GM10266 (cell line): ENCODE results near the gene ARHGAP26.

Experiments used
- DNase-seq: peaks from one replicate; pipeline ENCODE4 v3.0.0; 2012; ENCODE audit errors: extremely low spot score
- TF ChIP-seq, protein P1 (sequence below): IDR thresholded peaks from 2 replicates; pipeline ENCODE4 v1.5.1; 2012; ENCODE audit warnings: mild to moderate bottlenecking, low read depth; ENCODE audit not compliant: control insufficient read depth, insufficient read depth; ENCODE audit errors: missing control alignments

Gene ARHGAP26

DNA sequence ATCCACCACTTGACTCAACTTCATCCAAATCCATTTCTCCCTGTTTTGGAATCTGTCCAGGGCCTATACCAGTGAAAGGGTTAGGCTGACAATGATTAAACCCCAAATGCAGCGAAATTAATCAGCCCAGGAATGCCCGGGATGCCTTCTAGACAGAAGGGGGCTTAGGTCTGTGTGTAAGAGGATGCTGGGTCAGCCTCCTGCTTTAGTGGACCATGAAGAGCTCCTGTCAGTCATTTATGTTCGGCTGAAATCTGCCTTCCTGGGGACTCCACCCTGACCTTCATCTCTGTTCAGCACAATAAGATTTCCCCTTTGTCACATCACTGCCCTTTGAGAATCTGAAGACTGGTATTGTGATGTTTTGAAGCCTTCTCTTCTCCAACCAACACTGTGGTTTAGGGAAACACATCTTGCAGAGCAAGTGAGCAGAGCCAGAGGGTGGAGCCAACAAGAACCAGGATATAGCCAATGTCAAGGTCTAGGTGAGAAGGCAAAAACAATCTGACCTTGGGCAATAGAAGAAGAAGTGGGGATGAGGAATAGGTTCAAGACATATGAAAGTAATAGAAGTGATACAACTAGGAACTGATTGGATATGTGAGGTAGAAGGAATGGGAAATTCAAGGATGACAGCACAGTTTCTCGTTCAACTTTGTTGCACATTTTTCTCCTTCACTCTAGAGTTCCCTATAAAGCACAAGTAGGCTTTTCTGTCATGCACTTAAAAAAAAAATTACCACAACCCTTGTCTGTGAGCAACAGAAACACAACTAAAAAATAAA, 234.4 kb downstream of the ARHGAP26 start:
- peak; percentile 38 for DNase-seq
- TF ChIP-seq, protein P1, sequence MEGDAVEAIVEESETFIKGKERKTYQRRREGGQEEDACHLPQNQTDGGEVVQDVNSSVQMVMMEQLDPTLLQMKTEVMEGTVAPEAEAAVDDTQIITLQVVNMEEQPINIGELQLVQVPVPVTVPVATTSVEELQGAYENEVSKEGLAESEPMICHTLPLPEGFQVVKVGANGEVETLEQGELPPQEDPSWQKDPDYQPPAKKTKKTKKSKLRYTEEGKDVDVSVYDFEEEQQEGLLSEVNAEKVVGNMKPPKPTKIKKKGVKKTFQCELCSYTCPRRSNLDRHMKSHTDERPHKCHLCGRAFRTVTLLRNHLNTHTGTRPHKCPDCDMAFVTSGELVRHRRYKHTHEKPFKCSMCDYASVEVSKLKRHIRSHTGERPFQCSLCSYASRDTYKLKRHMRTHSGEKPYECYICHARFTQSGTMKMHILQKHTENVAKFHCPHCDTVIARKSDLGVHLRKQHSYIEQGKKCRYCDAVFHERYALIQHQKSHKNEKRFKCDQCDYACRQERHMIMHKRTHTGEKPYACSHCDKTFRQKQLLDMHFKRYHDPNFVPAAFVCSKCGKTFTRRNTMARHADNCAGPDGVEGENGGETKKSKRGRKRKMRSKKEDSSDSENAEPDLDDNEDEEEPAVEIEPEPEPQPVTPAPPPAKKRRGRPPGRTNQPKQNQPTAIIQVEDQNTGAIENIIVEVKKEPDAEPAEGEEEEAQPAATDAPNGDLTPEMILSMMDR: no peak

DNA sequence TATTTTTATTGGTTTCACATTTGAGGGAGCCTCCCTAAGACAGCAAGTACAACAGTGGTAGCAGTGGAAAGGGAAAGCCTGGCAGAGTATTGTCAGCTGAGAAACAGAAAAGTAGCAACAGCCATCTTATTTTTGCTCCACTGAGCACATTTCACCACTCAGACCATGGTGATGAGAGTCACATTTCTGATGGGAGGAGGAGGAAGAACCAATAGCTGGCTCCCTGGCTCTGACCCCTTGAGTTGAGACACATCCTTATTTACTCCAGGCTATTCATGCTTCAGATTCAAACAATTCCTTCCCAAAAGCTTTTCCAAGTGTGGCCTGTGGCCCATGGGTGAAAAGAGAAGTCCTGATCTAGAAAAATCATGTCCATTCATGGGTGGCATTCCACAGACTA, 236.3 kb downstream of the ARHGAP26 start:
- TF ChIP-seq, protein P1: no peak
- no peak for DNase-seq

DNA sequence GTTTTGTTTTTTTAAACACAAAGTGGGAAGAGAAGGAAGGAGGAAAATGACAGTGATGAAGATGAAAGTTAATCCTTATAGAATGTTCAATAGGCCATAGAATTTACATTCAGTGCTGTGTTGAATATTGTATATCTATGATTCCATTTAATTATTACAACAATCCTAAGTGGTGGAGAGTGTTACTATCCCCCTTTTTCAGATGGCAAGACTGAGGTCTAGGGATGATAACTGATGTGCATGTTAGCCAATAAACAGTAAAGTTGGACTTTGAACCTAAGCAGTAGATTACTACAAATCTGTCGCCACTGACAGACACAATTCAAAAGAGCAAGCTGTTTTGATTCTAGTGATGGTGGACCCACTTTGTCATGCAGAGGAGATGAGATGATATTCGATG, 237.9 kb downstream of the ARHGAP26 start:
- no peak for DNase-seq

DNA sequence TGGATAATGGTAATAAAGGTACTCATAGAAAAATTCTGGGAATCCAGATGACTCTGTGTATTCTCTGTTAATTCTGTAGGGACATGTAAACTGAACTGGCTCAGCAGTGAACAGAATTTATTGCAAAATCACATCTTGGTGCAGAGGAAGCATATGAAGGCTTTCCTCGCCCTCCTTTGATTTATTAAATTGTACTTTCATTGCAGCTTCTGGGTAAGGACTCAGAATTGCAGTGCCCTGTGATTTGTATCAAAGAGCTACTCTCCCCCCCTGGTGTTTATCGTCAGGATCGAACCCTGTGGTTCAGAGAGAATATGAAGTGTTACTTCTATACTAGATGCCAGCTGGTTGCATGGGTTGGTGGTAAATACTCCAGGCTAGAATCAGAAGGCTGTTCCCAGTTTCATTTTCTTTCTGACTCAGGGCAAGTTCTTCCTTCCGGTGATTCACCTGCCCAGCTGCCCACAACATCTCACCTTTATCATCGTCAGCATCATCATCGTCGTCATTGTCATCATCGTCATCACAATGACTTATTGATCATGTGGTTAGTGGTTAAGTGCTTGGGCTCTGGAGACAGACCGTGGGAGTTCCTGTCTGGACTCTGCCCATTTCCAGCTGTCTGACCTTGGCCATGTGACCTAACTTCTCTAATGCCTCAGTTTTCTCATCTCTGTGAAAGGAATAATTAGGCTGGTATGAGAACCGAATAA, 238.8 kb downstream of the ARHGAP26 start:
- DNase-seq: peak; percentile 36
- TF ChIP-seq, protein P1: no peak

More for the DNA sequence above, 237.9 kb downstream of the ARHGAP26 start:
- TF ChIP-seq, protein P1: no peak

DNA sequence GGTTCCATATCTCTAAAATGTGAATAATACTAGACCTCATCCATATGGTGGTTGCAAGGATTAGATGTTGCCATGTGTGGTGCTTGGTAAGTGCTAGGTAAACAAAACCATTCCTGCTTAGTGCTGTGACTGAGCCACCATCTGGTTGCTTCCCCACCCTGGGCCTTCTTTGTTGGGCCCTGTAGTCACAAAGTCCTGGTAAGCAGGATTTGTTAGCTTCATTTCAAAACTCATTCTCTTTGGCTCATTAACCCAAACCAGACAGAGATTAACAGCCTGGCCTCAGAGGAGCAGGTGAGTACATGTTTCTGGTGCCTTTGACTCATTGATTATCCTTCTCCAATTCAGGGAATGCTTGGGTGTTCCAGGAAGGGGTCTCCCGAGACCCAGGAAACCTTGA, 240.2 kb downstream of the ARHGAP26 start:
- TF ChIP-seq, protein P1: no peak
- no peak for DNase-seq

DNA sequence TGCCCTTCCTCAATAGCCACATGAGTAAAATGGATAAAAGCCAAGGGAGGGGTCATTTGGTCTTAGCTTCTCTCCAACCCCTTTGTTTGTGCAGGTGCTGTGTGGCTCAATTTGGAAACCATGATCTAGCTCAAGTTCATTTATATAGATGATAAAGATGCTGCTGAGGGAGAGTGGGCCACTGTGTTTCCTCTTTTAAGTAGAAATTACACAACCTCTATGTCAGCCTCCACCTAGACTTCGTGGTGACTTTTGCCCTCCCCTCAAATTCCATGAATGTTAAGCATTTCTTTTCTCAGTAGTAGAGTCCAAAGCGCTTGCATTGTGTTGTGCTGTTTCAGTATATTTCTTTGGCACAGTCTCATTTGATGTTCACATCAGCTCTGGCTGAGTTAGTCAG, 241.4 kb downstream of the ARHGAP26 start:
- DNase-seq: no peak
- TF ChIP-seq, protein P1: no peak

DNA sequence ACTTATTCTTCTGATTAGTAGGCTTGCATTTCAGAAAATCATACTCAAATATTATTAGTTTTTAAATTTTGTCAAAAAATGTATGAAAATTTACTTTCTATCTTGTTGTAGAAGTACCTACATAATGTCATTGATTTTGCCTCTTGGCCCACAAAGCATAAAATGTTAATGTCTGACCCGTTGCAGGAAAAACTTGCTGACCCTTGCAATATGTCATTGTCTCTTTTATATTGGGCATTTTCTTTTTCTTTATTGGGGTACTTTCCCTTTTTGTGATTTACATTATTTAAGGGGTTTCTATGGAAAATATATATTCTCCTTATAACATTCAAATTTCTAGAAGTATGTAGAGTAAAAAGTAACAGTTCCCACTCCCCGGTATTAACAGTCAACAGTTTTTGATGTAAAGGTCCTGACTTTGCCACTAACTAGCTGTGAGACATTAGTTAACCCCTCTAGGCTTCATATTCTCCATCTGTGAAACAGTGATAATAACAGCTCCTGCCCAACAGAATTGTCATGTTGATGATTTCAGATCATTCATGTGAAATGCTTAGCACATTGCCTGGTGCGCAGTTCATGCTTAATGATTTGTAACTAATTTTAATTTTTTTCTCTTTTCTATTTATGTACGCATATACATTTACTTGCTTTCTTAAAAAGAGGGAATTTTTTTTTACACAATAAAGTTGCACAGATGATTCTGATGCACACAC, 243.2 kb downstream of the ARHGAP26 start:
- DNase-seq: no peak

More for the DNA sequence above, 243.2 kb downstream of the ARHGAP26 start:
- TF ChIP-seq, protein P1: no peak
